HEK293 (cell line): ENCODE data around the gene SOX6.

ENCODE experiments used
- CTCF ChIA-PET: fragments of 350-600 bp; formaldehyde crosslinking; extraction: SDS; loops from one replicate; lab custom pipeline; 2021; ENCODE audit warnings: antibody characterized with exemption; lab: Yijun Ruan, JAX
- POLR2A ChIA-PET: fragments of 300-600 bp; formaldehyde crosslinking; extraction: SDS; loops from one replicate; lab custom pipeline; 2020; ENCODE audit warnings: antibody characterized with exemption, inconsistent platforms; lab: Yijun Ruan, JAX
- H3K27ac ChIP-seq: fragments of 200-500 bp; sonication (Bioruptor generic); 2 replicates; pipeline ENCODE4 v1.5.1; 2014; ENCODE audit warnings: low read depth, low read length, control low read depth, inconsistent platforms; ENCODE audit errors: extremely low read depth
- H3K36me3 ChIP-seq, 2 experiments: fragments of 200-500 bp in 1 of 2; sonication (Bioruptor generic) in 1 of 2; 1 replicate in 1 of 2; 2 replicates in 1 of 2; pipeline ENCODE4 v1.5.1; 2014 to 2017; ENCODE audit warnings: inconsistent platforms in 2 of 2, low read length in 2 of 2; ENCODE audit not compliant: control insufficient read depth in 2 of 2, insufficient read depth in 1 of 2
- H3K4me1 ChIP-seq: fragments of 200-500 bp; sonication (Bioruptor generic); 2 replicates; pipeline ENCODE4 v1.5.1; 2014; ENCODE audit warnings: mild to moderate bottlenecking, low read length, inconsistent platforms; ENCODE audit not compliant: control insufficient read depth, insufficient read depth
- H3K4me3 ChIP-seq: 2 replicates; pipeline ENCODE4 v1.5.1; 2011; ENCODE audit warnings: low read depth, mild to moderate bottlenecking, control low read depth, low read length, moderate library complexity
- H3K9me3 ChIP-seq: fragments of 200-500 bp; sonication (Bioruptor generic); 2 replicates; pipeline ENCODE4 v1.5.1; 2014; ENCODE audit warnings: low read depth, low read length, inconsistent platforms; ENCODE audit not compliant: control insufficient read depth, insufficient read depth
- BCL6B ChIP-seq: fragments of 450-650 bp; formaldehyde crosslinking; IDR thresholded peaks from 2 replicates; pipeline ENCODE4 v1.5.1; 2017; ENCODE audit warnings: missing biosample characterization, missing genetic modification characterization
- EGR2 ChIP-seq: fragments of 450-650 bp; formaldehyde crosslinking; IDR thresholded peaks from 2 replicates; pipeline ENCODE4 v1.5.1; 2016; ENCODE audit warnings: low read depth, missing biosample characterization, missing genetic modification characterization
- GLI4 ChIP-seq: fragments of 450-650 bp; formaldehyde crosslinking; IDR thresholded peaks from 2 replicates; pipeline ENCODE4 v1.5.1; 2016; ENCODE audit warnings: missing biosample characterization, missing genetic modification characterization
- GLIS2 ChIP-seq: fragments of 450-650 bp; formaldehyde crosslinking; IDR thresholded peaks from 2 replicates; pipeline ENCODE4 v1.5.1; 2016; ENCODE audit warnings: missing biosample characterization, missing genetic modification characterization
- KLF1 ChIP-seq: fragments of 450-650 bp; formaldehyde crosslinking; IDR thresholded peaks from 2 replicates; pipeline ENCODE4 v1.5.1; 2016; ENCODE audit warnings: missing biosample characterization, missing genetic modification characterization
- MEIS1 ChIP-seq: sonication (generic); formaldehyde crosslinking; IDR thresholded peaks from 2 replicates; pipeline ENCODE4 v1.8.1; 2022; ENCODE audit warnings: missing genetic modification reagents, mild to moderate bottlenecking, borderline replicate concordance
- PRDM1 ChIP-seq: fragments of 450-650 bp; formaldehyde crosslinking; IDR thresholded peaks from 2 replicates; pipeline ENCODE4; 2016; ENCODE audit warnings: missing biosample characterization, missing genetic modification characterization
- PRDM6 ChIP-seq: fragments of 450-650 bp; formaldehyde crosslinking; IDR thresholded peaks from 2 replicates; pipeline ENCODE4 v1.5.1; 2017; ENCODE audit warnings: missing biosample characterization, missing genetic modification characterization
- SCRT2 ChIP-seq: fragments of 450-650 bp; formaldehyde crosslinking; IDR thresholded peaks from 2 replicates; pipeline ENCODE4 v1.5.1; 2016; ENCODE audit warnings: missing biosample characterization, missing genetic modification characterization
- TSHZ1 ChIP-seq: fragments of 450-650 bp; formaldehyde crosslinking; IDR thresholded peaks from 2 replicates; pipeline ENCODE4 v1.5.1; 2016; ENCODE audit warnings: missing biosample characterization, missing genetic modification characterization, borderline replicate concordance
- ZBTB21 ChIP-seq: fragments of 450-650 bp; formaldehyde crosslinking; IDR thresholded peaks from 2 replicates; pipeline ENCODE4 v1.5.1; 2017; ENCODE audit warnings: missing biosample characterization, missing genetic modification characterization
- ZBTB49 ChIP-seq: fragments of 450-650 bp; formaldehyde crosslinking; IDR thresholded peaks from 2 replicates; pipeline ENCODE4 v1.5.1; 2016; ENCODE audit warnings: missing biosample characterization, missing genetic modification characterization, low read depth
- ZBTB7A ChIP-seq: fragments of 450-650 bp; formaldehyde crosslinking; IDR thresholded peaks from 2 replicates; pipeline ENCODE4 v1.5.1; 2016; ENCODE audit warnings: low read depth, missing biosample characterization, missing genetic modification characterization
- ZNF121 ChIP-seq: fragments of 450-650 bp; formaldehyde crosslinking; IDR thresholded peaks from 2 replicates; pipeline ENCODE4 v1.5.1; 2016; ENCODE audit warnings: missing biosample characterization, missing genetic modification characterization
- ZNF18 ChIP-seq: fragments of 450-650 bp; formaldehyde crosslinking; IDR thresholded peaks from 2 replicates; pipeline ENCODE4 v1.5.1; 2016; ENCODE audit warnings: missing biosample characterization, missing genetic modification characterization
- ZNF19 ChIP-seq: fragments of 450-650 bp; formaldehyde crosslinking; IDR thresholded peaks from 2 replicates; pipeline ENCODE4; 2016; ENCODE audit warnings: missing biosample characterization, missing genetic modification characterization, low read depth
- ZNF239 ChIP-seq: fragments of 450-650 bp; formaldehyde crosslinking; IDR thresholded peaks from 2 replicates; pipeline ENCODE4 v1.5.1; 2016; ENCODE audit warnings: missing biosample characterization, missing genetic modification characterization
- ZNF37A ChIP-seq: fragments of 450-650 bp; IDR thresholded peaks from 2 replicates; pipeline ENCODE4 v1.5.1; 2018; ENCODE audit warnings: missing biosample characterization, missing genetic modification characterization
- ZNF596 ChIP-seq: fragments of 450-650 bp; IDR thresholded peaks from 2 replicates; pipeline ENCODE4 v1.5.0; 2018; ENCODE audit warnings: missing biosample characterization, mild to moderate bottlenecking, missing genetic modification characterization, moderate library complexity
- ZNF785 ChIP-seq: fragments of 450-650 bp; formaldehyde crosslinking; IDR thresholded peaks from 2 replicates; pipeline ENCODE4 v1.5.1; 2016; ENCODE audit warnings: missing biosample characterization, missing genetic modification characterization
- ZNF791 ChIP-seq: fragments of 450-650 bp; formaldehyde crosslinking; IDR thresholded peaks from 2 replicates; pipeline ENCODE4 v1.5.1; 2016; ENCODE audit warnings: missing biosample characterization, missing genetic modification characterization

Gene SOX6

GRCh38 chr11:16394947-16395346, 38.6 kb upstream of the SOX6 start:
- H3K27ac ChIP-seq, result no peak overlapping the region
- ChIA-PET CTCF (interaction anchor here (0.6 kb wide), 1 partner anchor 367 kb away, joined by 3 read pairs; no protein-coding TSS in a partner anchor), POLR2A (no interaction called here)
- no peak overlapping the region for H3K4me3 ChIP-seq
- no peaks in the 10 kb centered on the region for H3K9me3 ChIP-seq
- H3K36me3 ChIP-seq, result no peaks in the 10 kb centered on the region
- TF ChIP-seq ZNF37A (tag by site-specific recombination) (no peak), PRDM1 (tag by site-specific recombination) (0 out of 2 replicates have a peak, but pooled peaks have one; percentile 26)
- H3K4me1 ChIP-seq, result no peaks in the 10 kb centered on the region; the same call in 1 of the 2 replicates

GRCh38 chr11:16393340-16393739, 37.0 kb upstream of the SOX6 start:
- Histone ChIP-seq H3K36me3 (no peaks in the 10 kb centered on the region), H3K27ac (no peak overlapping the region), H3K9me3 (no peaks in the 10 kb centered on the region), H3K4me3 (no peak overlapping the region), H3K4me1 (no peaks in the 10 kb centered on the region; the same call in 1 of the 2 replicates)
- ChIA-PET POLR2A (no interaction called here), CTCF (interaction anchor here (0.7 kb wide), 2 partner anchors 27 to 35 kb away, joined by 3 read pairs; no protein-coding TSS in a partner anchor)
- TF ChIP-seq ZNF785 (tag by site-specific recombination), result no peak
- no peak for TF ChIP-seq ZNF791 (tag by site-specific recombination)

- POLR2A ChIA-PET, result no interaction called here
- H3K27ac ChIP-seq, result no peak overlapping the region
- no peaks in the 10 kb centered on the region; the same call in 1 of the 2 replicates for H3K4me1 ChIP-seq
- no peaks in the 10 kb centered on the region for H3K36me3 ChIP-seq
- CTCF ChIA-PET, result no interaction called here
- H3K4me3 ChIP-seq, result no peak overlapping the region
- no peaks in the 10 kb centered on the region for H3K9me3 ChIP-seq
- TF ChIP-seq ZNF121 (tag by site-specific recombination) (no peak), BCL6B (tag by site-specific recombination) (no peak), ZNF19 (tag by site-specific recombination) (no peak), PRDM6 (tag by site-specific recombination) (no peak), ZBTB21 (tag by site-specific recombination) (no peak), ZBTB49 (tag by site-specific recombination) (no peak), GLIS2 (tag by site-specific recombination) (no peak), EGR2 (no peak), SCRT2 (no peak), MEIS1 (CRISPR knock-in tag) (no peak), ZNF18 (tag by site-specific recombination) (no peak), ZNF239 (tag by site-specific recombination) (no peak), ZNF596 (tag by site-specific recombination) (no peak), KLF1 (tag by site-specific recombination) (no peak), GLI4 (tag by site-specific recombination) (no peak), ZBTB7A (tag by site-specific recombination) (no peak), TSHZ1 (no peak)
These were observed 36.3 kb upstream of the SOX6 start for GRCh38 chr11:16392616-16393015.
